Measurements from ENCODE around the gene AUTS2. TPM values are rescaled to one million over a fixed set of nuclear protein-coding genes. Genes with fewer than 3 reads are reported as not detected.

The AUTS2 gene
- total and polyA plus RNA-seq, 2 experiments from 2014 or later, result 32.0 to 91.0 TPM

DNA sequence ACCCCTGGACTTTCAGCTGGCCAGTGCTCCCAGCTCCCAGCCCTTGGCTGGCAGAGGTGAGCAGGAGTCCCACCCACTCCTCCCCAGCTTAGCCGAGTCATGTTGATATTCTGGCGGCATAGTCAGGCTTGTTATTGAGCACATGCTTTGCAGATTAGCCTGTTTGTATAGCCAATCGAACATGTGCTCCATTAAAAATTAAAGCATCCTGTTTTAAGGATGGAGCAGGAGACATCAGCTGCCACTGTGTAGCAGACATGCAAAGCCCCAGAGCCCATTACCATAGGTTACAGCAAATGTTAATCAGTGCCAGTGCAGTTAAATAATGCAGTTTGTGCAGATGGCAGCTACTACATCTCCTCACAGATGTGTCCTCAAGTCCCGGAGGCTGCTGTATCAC, 959.1 kb downstream of the AUTS2 start:
- Histone ChIP-seq H3K36me3 (ENCODE audit: insufficient read depth) (no peaks in the 10 kb centered on the region), H4K20me1 (replicated peaks; ENCODE audit: insufficient read depth) (no peaks in the 10 kb centered on the region), H3K9me2 (ENCODE audit: insufficient read depth) (no peaks in the 10 kb centered on the region), H3K79me2 (replicated peaks; ENCODE audit: insufficient read depth) (no peaks in the 10 kb centered on the region), H3K4me2 (no peak overlapping the region), H3K27ac (ENCODE audit: low read depth) (no peak overlapping the region), H3K4me3 (no peak overlapping the region), H3K27me3 (ENCODE audit: insufficient read depth) (no peaks in the 10 kb centered on the region), H2AFZ (no peak overlapping the region), H3K4me1 (ENCODE audit: insufficient read depth) (no peaks in the 10 kb centered on the region), H3F3A (replicated peaks; ENCODE audit: low read depth) (no peaks in the 10 kb centered on the region)
- Mint-ChIP-seq H3K27ac (no peak overlapping the region), H3K4me1 (no peaks in the 10 kb centered on the region), H3K36me3 (ENCODE audit: low read depth) (peaks cover 6% of the 10 kb centered on the region), H3K9me3 (peaks cover 13% of the 10 kb centered on the region), H3K27me3 (ENCODE audit: insufficient read depth, low read depth, poor library complexity) (peaks cover 3% of the 10 kb centered on the region), H3K4me3 (no peak overlapping the region)
- ATAC-seq (no peak), DNase-seq (ENCODE audit: low spot score) (no peak)
- TF ChIP-seq, protein P1, sequence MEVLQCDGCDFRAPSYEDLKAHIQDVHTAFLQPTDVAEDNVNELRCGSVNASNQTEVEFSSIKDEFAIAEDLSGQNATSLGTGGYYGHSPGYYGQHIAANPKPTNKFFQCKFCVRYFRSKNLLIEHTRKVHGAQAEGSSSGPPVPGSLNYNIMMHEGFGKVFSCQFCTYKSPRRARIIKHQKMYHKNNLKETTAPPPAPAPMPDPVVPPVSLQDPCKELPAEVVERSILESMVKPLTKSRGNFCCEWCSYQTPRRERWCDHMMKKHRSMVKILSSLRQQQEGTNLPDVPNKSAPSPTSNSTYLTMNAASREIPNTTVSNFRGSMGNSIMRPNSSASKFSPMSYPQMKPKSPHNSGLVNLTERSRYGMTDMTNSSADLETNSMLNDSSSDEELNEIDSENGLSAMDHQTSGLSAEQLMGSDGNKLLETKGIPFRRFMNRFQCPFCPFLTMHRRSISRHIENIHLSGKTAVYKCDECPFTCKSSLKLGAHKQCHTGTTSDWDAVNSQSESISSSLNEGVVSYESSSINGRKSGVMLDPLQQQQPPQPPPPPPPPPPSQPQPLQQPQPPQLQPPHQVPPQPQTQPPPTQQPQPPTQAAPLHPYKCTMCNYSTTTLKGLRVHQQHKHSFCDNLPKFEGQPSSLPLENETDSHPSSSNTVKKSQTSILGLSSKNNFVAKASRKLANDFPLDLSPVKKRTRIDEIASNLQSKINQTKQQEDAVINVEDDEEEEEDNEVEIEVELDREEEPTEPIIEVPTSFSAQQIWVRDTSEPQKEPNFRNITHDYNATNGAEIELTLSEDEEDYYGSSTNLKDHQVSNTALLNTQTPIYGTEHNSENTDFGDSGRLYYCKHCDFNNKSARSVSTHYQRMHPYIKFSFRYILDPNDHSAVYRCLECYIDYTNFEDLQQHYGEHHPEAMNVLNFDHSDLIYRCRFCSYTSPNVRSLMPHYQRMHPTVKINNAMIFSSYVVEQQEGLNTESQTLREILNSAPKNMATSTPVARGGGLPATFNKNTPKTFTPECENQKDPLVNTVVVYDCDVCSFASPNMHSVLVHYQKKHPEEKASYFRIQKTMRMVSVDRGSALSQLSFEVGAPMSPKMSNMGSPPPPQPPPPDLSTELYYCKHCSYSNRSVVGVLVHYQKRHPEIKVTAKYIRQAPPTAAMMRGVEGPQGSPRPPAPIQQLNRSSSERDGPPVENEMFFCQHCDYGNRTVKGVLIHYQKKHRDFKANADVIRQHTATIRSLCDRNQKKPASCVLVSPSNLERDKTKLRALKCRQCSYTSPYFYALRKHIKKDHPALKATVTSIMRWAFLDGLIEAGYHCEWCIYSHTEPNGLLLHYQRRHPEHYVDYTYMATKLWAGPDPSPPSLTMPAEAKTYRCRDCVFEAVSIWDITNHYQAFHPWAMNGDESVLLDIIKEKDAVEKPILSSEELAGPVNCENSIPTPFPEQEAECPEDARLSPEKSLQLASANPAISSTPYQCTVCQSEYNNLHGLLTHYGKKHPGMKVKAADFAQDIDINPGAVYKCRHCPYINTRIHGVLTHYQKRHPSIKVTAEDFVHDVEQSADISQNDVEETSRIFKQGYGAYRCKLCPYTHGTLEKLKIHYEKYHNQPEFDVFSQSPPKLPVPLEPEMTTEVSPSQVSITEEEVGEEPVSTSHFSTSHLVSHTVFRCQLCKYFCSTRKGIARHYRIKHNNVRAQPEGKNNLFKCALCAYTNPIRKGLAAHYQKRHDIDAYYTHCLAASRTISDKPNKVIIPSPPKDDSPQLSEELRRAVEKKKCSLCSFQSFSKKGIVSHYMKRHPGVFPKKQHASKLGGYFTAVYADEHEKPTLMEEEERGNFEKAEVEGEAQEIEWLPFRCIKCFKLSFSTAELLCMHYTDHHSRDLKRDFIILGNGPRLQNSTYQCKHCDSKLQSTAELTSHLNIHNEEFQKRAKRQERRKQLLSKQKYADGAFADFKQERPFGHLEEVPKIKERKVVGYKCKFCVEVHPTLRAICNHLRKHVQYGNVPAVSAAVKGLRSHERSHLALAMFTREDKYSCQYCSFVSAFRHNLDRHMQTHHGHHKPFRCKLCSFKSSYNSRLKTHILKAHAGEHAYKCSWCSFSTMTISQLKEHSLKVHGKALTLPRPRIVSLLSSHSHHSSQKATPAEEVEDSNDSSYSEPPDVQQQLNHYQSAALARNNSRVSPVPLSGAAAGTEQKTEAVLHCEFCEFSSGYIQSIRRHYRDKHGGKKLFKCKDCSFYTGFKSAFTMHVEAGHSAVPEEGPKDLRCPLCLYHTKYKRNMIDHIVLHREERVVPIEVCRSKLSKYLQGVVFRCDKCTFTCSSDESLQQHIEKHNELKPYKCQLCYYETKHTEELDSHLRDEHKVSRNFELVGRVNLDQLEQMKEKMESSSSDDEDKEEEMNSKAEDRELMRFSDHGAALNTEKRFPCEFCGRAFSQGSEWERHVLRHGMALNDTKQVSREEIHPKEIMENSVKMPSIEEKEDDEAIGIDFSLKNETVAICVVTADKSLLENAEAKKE (CRISPR knock-in tag; IDR thresholded peaks at IDR 0.05), result no peak
- TF ChIP-seq CREB1 (CRISPR knock-in tag; IDR thresholded peaks at IDR 0.05; ENCODE audit: low read depth), result no peak
- no peak for TF ChIP-seq ZNF114 (CRISPR knock-in tag; IDR thresholded peaks at IDR 0.05)
- TF ChIP-seq NANOG (IDR thresholded peaks at IDR 0.05; ENCODE audit: borderline replicate concordance), result no peak
- no peak for TF ChIP-seq EZH2 (IDR thresholded peaks at IDR 0.05; ENCODE audit: low read depth, unreplicated experiment)

DNA sequence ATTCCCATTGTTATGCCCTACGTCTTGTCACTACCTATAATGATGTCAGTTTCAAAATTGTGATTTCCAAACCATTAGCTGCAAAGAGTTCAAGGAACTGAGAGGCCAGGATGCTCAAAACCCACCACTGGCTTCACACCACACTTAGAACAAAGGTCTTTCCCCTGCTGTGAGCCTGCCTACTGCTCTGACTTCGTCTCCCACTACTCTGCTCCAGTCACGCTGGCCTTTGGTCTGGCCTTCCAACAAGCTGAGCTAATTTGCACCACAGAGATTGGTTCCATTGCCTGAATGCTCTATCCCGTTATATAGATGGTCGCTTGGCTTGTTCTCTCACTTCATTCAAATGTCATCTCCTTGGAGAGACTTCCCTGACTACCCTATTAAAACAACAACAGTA, 961.5 kb downstream of the AUTS2 start:
- no peaks in the 10 kb centered on the region for H3K9me2 ChIP-seq (ENCODE audit: insufficient read depth)
- DNase-seq (ENCODE audit: low spot score), result no peak
- Mint-ChIP-seq H3K27me3 (ENCODE audit: insufficient read depth, low read depth, poor library complexity) (peaks cover 3% of the 10 kb centered on the region), H3K9me3 (peaks cover 13% of the 10 kb centered on the region), H3K4me1 (peaks cover 13% of the 10 kb centered on the region; the same call in 2 of the 3 replicates), H3K36me3 (ENCODE audit: low read depth) (peaks cover 6% of the 10 kb centered on the region), H3K4me3 (no peak overlapping the region), H3K27ac (no peak overlapping the region)
- no peak overlapping the region for H2AFZ ChIP-seq
- no peak for ATAC-seq
- no peaks in the 10 kb centered on the region for H3K79me2 ChIP-seq (replicated peaks; ENCODE audit: insufficient read depth)
- H3K4me1 ChIP-seq (ENCODE audit: insufficient read depth), result 0 out of 2 replicates have a peak, but pooled peaks cover 3% of the 10 kb centered on the region
- no peaks in the 10 kb centered on the region for H3K36me3 ChIP-seq (ENCODE audit: insufficient read depth)
- no peak overlapping the region for H3K4me2 ChIP-seq
- no peaks in the 10 kb centered on the region for H3F3A ChIP-seq (replicated peaks; ENCODE audit: low read depth)
- H3K27me3 ChIP-seq (ENCODE audit: insufficient read depth), result no peaks in the 10 kb centered on the region
- no peak overlapping the region for H3K4me3 ChIP-seq
- no peaks in the 10 kb centered on the region for H4K20me1 ChIP-seq (replicated peaks; ENCODE audit: insufficient read depth)
- no peak overlapping the region for H3K27ac ChIP-seq (ENCODE audit: low read depth)
- TF ChIP-seq ZNF114 (CRISPR knock-in tag; IDR thresholded peaks at IDR 0.05) (no peak), EZH2phosphoT487 (IDR thresholded peaks at IDR 0.05; ENCODE audit: unreplicated experiment) (no peak), ZNF331 (CRISPR knock-in tag; IDR thresholded peaks at IDR 0.05; ENCODE audit: low read depth) (no peak)
- TF ChIP-seq, protein P1 (CRISPR knock-in tag; IDR thresholded peaks at IDR 0.05), result no peak

Data from GM23338 (cell line).